Smooth muscle cell (in vitro differentiated cells): ENCODE measurements around the gene LTB4R. TPM values are rescaled to one million over a fixed set of nuclear protein-coding genes. Genes with fewer than 3 reads are reported as not detected.

Experiments
- DNase-seq: peaks from one replicate; lab custom pipeline; 2025; ENCODE audit not compliant: unreplicated experiment; lab: John Stamatoyannopoulos, UW
- H2AFZ ChIP-seq: fragments of 200-600 bp; sonication (generic); 2 replicates; pipeline ENCODE4 v1.6.0; 2016; ENCODE audit warnings: antibody characterized with exemption, low read depth, mild to moderate bottlenecking
- H3F3A ChIP-seq: fragments of 200-600 bp; sonication (generic); 2 replicates; pipeline ENCODE4 v1.6.0; 2017; ENCODE audit warnings: antibody characterized with exemption, low read depth
- H3K27ac ChIP-seq: fragments of 200-600 bp; sonication (generic); 2 replicates; pipeline ENCODE4 v1.5.1; 2016; ENCODE audit warnings: low read depth, mild to moderate bottlenecking
- H3K27me3 ChIP-seq: fragments of 200-600 bp; sonication (generic); 2 replicates; pipeline ENCODE4 v1.6.1; 2016; ENCODE audit warnings: low read depth, mild to moderate bottlenecking
- H3K36me3 ChIP-seq: fragments of 200-600 bp; sonication (generic); 2 replicates; pipeline ENCODE4 v1.5.1; 2016; ENCODE audit warnings: low read depth
- H3K4me1 ChIP-seq: fragments of 200-600 bp; sonication (generic); 2 replicates; pipeline ENCODE4 v1.5.1; 2016; ENCODE audit warnings: low read depth
- H3K4me2 ChIP-seq: fragments of 200-600 bp; sonication (generic); 2 replicates; pipeline ENCODE4 v1.6.0; 2016; ENCODE audit warnings: mild to moderate bottlenecking
- H3K4me3 ChIP-seq: fragments of 200-600 bp; sonication (generic); 2 replicates; pipeline ENCODE4 v1.5.1; 2016; ENCODE audit warnings: mild to moderate bottlenecking
- H3K79me2 ChIP-seq: fragments of 200-600 bp; sonication (generic); 2 replicates; pipeline ENCODE4 v1.6.0; 2016; ENCODE audit warnings: low read depth, mild to moderate bottlenecking
- H3K9ac ChIP-seq: fragments of 200-600 bp; sonication (generic); 2 replicates; pipeline ENCODE4 v1.6.0; 2016; ENCODE audit warnings: low read depth
- H3K9me3 ChIP-seq: fragments of 200-600 bp; sonication (generic); replicated peaks from 2 replicates; pipeline ENCODE4 v1.5.1; 2016; ENCODE audit warnings: low read depth
- H4K20me1 ChIP-seq: fragments of 200-600 bp; sonication (generic); 2 replicates; pipeline ENCODE4 v1.6.0; 2016; ENCODE audit warnings: low read depth
- WGBS: methylation state at CpG from one replicate; pipeline ENCODE4 v1.1.7; 2016; ENCODE audit warnings: low lambda C conversion rate; 5-methylcytosine and 5-hydroxymethylcytosine counted together
- polyA plus RNA-seq: library from polyadenylated mRNA; unstranded; fragments of >200 nt; fragmentation: Nextera tagmentation; extraction: Ambion mirVana; gene quantifications from 2 replicates; pipeline ENCODE4 v1.2.1, GENCODE V29; 2016
- total RNA-seq: library from RNA; depleted of rRNA; stranded (reverse); fragments of >200 nt; gene quantifications from 2 replicates; pipeline ENCODE4 v1.2.3, GENCODE V29; 2014
- TF ChIP-seq, protein P1 (sequence below): fragments of 200-600 bp; sonication (generic); IDR thresholded peaks from 2 replicates; pipeline ENCODE4 v1.5.1; 2017; ENCODE audit warnings: borderline replicate concordance, mild to moderate bottlenecking, antibody characterized with exemption; ENCODE audit not compliant: insufficient read depth, poor library complexity, severe bottlenecking

LTB4R gene
- total and polyA plus RNA-seq, 2 experiments from 2014 or later = 1.6 to 2.7 TPM

DNA sequence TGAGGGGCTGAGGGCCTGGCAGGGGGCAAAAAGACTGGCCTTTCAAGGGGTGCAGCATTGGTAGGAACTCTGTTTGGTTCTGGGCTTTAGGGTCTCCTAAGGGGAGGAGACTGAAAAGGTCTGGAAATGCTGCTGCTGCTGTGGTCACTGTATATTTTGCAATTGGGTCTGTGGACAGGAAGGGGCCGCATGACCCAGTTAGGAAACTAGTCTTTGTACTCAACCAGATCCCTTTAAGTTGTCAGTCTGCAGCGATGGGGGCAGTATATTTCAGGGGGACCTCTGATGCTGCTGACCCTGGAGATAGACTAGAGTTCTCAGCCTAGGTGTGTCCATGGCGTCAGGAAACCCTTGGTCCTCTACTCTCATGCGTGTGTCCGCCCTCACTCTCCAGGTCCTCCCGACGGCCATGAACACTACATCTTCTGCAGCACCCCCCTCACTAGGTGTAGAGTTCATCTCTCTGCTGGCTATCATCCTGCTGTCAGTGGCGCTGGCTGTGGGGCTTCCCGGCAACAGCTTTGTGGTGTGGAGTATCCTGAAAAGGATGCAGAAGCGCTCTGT, 4.0 kb downstream of the LTB4R start:
- DNase-seq = no peak
- Histone ChIP-seq H3K9me3 (no peaks in the 10 kb centered on the region), H3F3A (no peaks in the 10 kb centered on the region), H3K4me3 (no peak overlapping the region), H4K20me1 (no peaks in the 10 kb centered on the region), H3K27me3 (no peaks in the 10 kb centered on the region), H3K4me1 (no peaks in the 10 kb centered on the region), H3K4me2 (no peak overlapping the region), H3K9ac (no peak overlapping the region), H2AFZ (no peak overlapping the region), H3K79me2 (no peaks in the 10 kb centered on the region), H3K36me3 (no peaks in the 10 kb centered on the region), H3K27ac (no peak overlapping the region)
- TF ChIP-seq, protein P1, sequence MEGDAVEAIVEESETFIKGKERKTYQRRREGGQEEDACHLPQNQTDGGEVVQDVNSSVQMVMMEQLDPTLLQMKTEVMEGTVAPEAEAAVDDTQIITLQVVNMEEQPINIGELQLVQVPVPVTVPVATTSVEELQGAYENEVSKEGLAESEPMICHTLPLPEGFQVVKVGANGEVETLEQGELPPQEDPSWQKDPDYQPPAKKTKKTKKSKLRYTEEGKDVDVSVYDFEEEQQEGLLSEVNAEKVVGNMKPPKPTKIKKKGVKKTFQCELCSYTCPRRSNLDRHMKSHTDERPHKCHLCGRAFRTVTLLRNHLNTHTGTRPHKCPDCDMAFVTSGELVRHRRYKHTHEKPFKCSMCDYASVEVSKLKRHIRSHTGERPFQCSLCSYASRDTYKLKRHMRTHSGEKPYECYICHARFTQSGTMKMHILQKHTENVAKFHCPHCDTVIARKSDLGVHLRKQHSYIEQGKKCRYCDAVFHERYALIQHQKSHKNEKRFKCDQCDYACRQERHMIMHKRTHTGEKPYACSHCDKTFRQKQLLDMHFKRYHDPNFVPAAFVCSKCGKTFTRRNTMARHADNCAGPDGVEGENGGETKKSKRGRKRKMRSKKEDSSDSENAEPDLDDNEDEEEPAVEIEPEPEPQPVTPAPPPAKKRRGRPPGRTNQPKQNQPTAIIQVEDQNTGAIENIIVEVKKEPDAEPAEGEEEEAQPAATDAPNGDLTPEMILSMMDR = no peak
- WGBS = 96% methylated on average over 10 of the region's 10 CpGs

DNA sequence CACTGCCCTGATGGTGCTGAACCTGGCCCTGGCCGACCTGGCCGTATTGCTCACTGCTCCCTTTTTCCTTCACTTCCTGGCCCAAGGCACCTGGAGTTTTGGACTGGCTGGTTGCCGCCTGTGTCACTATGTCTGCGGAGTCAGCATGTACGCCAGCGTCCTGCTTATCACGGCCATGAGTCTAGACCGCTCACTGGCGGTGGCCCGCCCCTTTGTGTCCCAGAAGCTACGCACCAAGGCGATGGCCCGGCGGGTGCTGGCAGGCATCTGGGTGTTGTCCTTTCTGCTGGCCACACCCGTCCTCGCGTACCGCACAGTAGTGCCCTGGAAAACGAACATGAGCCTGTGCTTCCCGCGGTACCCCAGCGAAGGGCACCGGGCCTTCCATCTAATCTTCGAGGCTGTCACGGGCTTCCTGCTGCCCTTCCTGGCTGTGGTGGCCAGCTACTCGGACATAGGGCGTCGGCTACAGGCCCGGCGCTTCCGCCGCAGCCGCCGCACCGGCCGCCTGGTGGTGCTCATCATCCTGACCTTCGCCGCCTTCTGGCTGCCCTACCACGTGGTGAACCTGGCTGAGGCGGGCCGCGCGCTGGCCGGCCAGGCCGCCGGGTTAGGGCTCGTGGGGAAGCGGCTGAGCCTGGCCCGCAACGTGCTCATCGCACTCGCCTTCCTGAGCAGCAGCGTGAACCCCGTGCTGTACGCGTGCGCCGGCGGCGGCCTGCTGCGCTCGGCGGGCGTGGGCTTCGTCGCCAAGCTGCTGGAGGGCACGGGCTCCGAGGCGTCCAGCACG, 4.7 kb downstream of the LTB4R start:
- Histone ChIP-seq H3F3A (no peaks in the 10 kb centered on the region), H3K4me2 (no peak overlapping the region)
- WGBS = 88% methylated on average over 69 of the region's 70 CpGs

DNA sequence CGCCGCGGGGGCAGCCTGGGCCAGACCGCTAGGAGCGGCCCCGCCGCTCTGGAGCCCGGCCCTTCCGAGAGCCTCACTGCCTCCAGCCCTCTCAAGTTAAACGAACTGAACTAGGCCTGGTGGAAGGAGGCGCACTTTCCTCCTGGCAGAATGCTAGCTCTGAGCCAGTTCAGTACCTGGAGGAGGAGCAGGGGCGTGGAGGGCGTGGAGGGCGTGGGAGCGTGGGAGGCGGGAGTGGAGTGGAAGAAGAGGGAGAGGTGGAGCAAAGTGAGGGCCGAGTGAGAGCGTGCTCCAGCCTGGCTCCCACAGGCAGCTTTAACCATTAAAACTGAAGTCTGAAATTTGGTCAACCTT, 5.3 kb downstream of the LTB4R start:
- Histone ChIP-seq H3K36me3 (no peaks in the 10 kb centered on the region), H3K9ac (no peak overlapping the region), H3K79me2 (no peaks in the 10 kb centered on the region), H3F3A (no peaks in the 10 kb centered on the region), H3K4me2 (no peak overlapping the region), H3K27ac (no peak overlapping the region), H4K20me1 (no peaks in the 10 kb centered on the region), H3K27me3 (no peaks in the 10 kb centered on the region), H3K4me1 (no peaks in the 10 kb centered on the region), H3K4me3 (no peak overlapping the region), H2AFZ (no peak overlapping the region), H3K9me3 (no peaks in the 10 kb centered on the region)
- DNase-seq = no peak
- WGBS = 92% methylated on average over 18 of the region's 18 CpGs
- TF ChIP-seq, protein P1 = no peak

More for the DNA sequence above, 4.7 kb downstream of the LTB4R start:
- no peaks in the 10 kb centered on the region for H3K4me1 ChIP-seq
- DNase-seq = no peak
- no peak overlapping the region for H3K9ac ChIP-seq
- TF ChIP-seq, protein P1 = no peak
- no peaks in the 10 kb centered on the region for H3K36me3 ChIP-seq
- no peaks in the 10 kb centered on the region for H4K20me1 ChIP-seq
- no peak overlapping the region for H3K27ac ChIP-seq
- no peak overlapping the region for H3K4me3 ChIP-seq
- no peak overlapping the region for H2AFZ ChIP-seq
- H3K27me3 ChIP-seq = no peaks in the 10 kb centered on the region
- H3K79me2 ChIP-seq = no peaks in the 10 kb centered on the region
- H3K9me3 ChIP-seq = no peaks in the 10 kb centered on the region
